Measurements from ENCODE around the gene VPS26A. TPM values are rescaled to one million over a fixed set of nuclear protein-coding genes. Genes with fewer than 3 reads are reported as not detected.

Gene VPS26A
- total RNA-seq, 4 donors from 2014 or later = 31.8 to 47.3 (median 38.4) TPM

- Histone ChIP-seq H3K4me1 (peaks cover 0 to 12% (median 8%) of the 10 kb centered on the region in 4 donors), H3K9me3 (no peaks in the 10 kb centered on the region), H3K36me3 (peaks cover 0 to 8% (median under 1%) of the 10 kb centered on the region in 4 donors), H3K4me3 (no peak overlapping the region), H3K27ac (replicated peaks in 1 of 4) (peak overlapping the region in 1 of 4 donors; percentile 11), H3K27me3 (no peaks in the 10 kb centered on the region)
- intact Hi-C loops (cut with DNase I) = loop anchor here (5.0 kb wide), 1 partner anchor 91 kb away; no protein-coding TSS in a partner anchor
- DNase-seq (ENCODE audit: extremely low spot score) = no peak
- WGBS = 58% methylated on average over 17 of the region's 17 CpGs
- TF ChIP-seq CTCF (IDR thresholded peaks at IDR 0.05) (peak; percentile 74 to 81 (median 77)), POLR2A (IDR thresholded peaks at IDR 0.05; ENCODE audit: low read depth) (no peak), POLR2AphosphoS5 (IDR thresholded peaks at IDR 0.05) (peak in 1 of 2 donors; percentile 36), EP300 (IDR thresholded peaks at IDR 0.05) (no peak)
These were observed 30.8 kb upstream of the VPS26A start for GRCh38 chr10:69092959-69093850.

GRCh38 chr10:69093933-69094332 is 30.0 kb upstream of the VPS26A start:
- peaks cover 0 to 14% (median 3%) of the 10 kb centered on the region in 4 donors for H3K36me3 ChIP-seq
- H3K9me3 ChIP-seq = no peaks in the 10 kb centered on the region
- H3K27ac ChIP-seq (replicated peaks in 1 of 4) = peak overlapping the region in 1 of 4 donors; percentile 11
- H3K4me3 ChIP-seq = no peak overlapping the region
- H3K27me3 ChIP-seq = no peaks in the 10 kb centered on the region
- intact Hi-C loops (cut with DNase I) = loop anchor here (5.0 kb wide), 1 partner anchor 92 kb away; no protein-coding TSS in a partner anchor
- DNase-seq (ENCODE audit: extremely low spot score) = no peak
- TF ChIP-seq EP300 (IDR thresholded peaks at IDR 0.05) = no peak
- 91% methylated on average over 1 of the region's 1 CpG for WGBS
- H3K4me1 ChIP-seq = peaks cover 0 to 12% (median 8%) of the 10 kb centered on the region in 4 donors

- Histone ChIP-seq H3K9me3 (no peaks in the 10 kb centered on the region), H3K4me1 (peaks cover 0 to 9% (median 6%) of the 10 kb centered on the region in 4 donors), H3K27me3 (no peaks in the 10 kb centered on the region), H3K4me3 (no peak overlapping the region), H3K27ac (replicated peaks in 1 of 4) (no peak overlapping the region), H3K36me3 (peaks cover 0 to 20% (median 9%) of the 10 kb centered on the region in 4 donors)
- intact Hi-C loops (cut with DNase I) = no loop called here
- TF ChIP-seq POLR2A (IDR thresholded peaks at IDR 0.05; ENCODE audit: low read depth) (no peak), POLR2AphosphoS5 (IDR thresholded peaks at IDR 0.05) (no peak), CTCF (IDR thresholded peaks at IDR 0.05) (no peak), EP300 (IDR thresholded peaks at IDR 0.05) (no peak)
- 68% methylated on average over 2 of the region's 2 CpGs for WGBS
- DNase-seq (ENCODE audit: extremely low spot score) = no peak
These were observed 27.9 kb upstream of the VPS26A start for GRCh38 chr10:69096045-69096444.

- no peaks in the 10 kb centered on the region for H3K9me3 ChIP-seq
- intact Hi-C loops (cut with DNase I) = no loop called here
These were observed 26.2 kb upstream of the VPS26A start for GRCh38 chr10:69097729-69098128.

More at GRCh38 chr10:69097729-69098128, 26.2 kb upstream of the VPS26A start:
- no peak for DNase-seq (ENCODE audit: extremely low spot score)
- H3K4me3 ChIP-seq = no peak overlapping the region
- no peak for TF ChIP-seq POLR2AphosphoS5 (IDR thresholded peaks at IDR 0.05)
- TF ChIP-seq POLR2A (IDR thresholded peaks at IDR 0.05; ENCODE audit: low read depth) = no peak
- TF ChIP-seq CTCF (IDR thresholded peaks at IDR 0.05) = no peak
- no peak for TF ChIP-seq EP300 (IDR thresholded peaks at IDR 0.05)
- WGBS = 81% methylated on average over 4 of the region's 4 CpGs
- peaks cover 0 to 9% (median 5%) of the 10 kb centered on the region in 4 donors for H3K4me1 ChIP-seq
- H3K36me3 ChIP-seq = peaks cover 0 to 20% (median 9%) of the 10 kb centered on the region in 4 donors
- no peaks in the 10 kb centered on the region for H3K27me3 ChIP-seq
- H3K27ac ChIP-seq (replicated peaks in 1 of 4) = no peak overlapping the region

Data from esophagus muscularis mucosa (tissue), 4 donors.